Activated naive CD8-positive, alpha-beta T cell treated with anti-CD3 and anti-CD28 coated beads for 36 hours (primary cell): ENCODE results near the gene GINS1. TPM values are rescaled to one million over a fixed set of nuclear protein-coding genes. Genes with fewer than 3 reads are reported as not detected.

Source experiments
- DNase-seq: peaks from one replicate; pipeline ENCODE4 v3.0.0; 2021
- H3K27ac Mint-ChIP-seq: one replicate; pipeline ENCODE4 v1.8.0; 2022; ENCODE audit warnings: mild to moderate bottlenecking, moderate library complexity, mixed read lengths
- H3K27me3 Mint-ChIP-seq: one replicate; pipeline ENCODE4 v1.8.0; 2022; ENCODE audit warnings: mild to moderate bottlenecking, mixed read lengths
- H3K36me3 Mint-ChIP-seq: one replicate; pipeline ENCODE4 v1.8.0; 2021; ENCODE audit warnings: mild to moderate bottlenecking, mixed read lengths
- H3K4me1 Mint-ChIP-seq: one replicate; pipeline ENCODE4 v1.8.0; 2021; ENCODE audit warnings: mixed read lengths
- H3K4me3 Mint-ChIP-seq: one replicate; pipeline ENCODE4 v1.8.0; 2022; ENCODE audit warnings: mild to moderate bottlenecking, moderate library complexity, mixed read lengths
- H3K9me3 Mint-ChIP-seq: one replicate; pipeline ENCODE4 v1.8.0; 2022; ENCODE audit warnings: mixed read lengths
- total RNA-seq, 2 experiments: library from RNA; stranded (reverse); gene quantifications; one replicate each; pipeline ENCODE4 v1.2.3, GENCODE V29; 2021

The GINS1 gene
- total RNA-seq, 2 experiments from 2014 or later: 33.9 to 34.1 TPM

GRCh38 chr20:25457886-25458680, 50.6 kb downstream of the GINS1 start:
- H3K9me3 Mint-ChIP-seq: no peaks in the 10 kb centered on the region

GRCh38 chr20:25459111-25459830, 51.8 kb downstream of the GINS1 start:
- no peak overlapping the region for H3K27ac Mint-ChIP-seq

More at GRCh38 chr20:25457886-25458680, 50.6 kb downstream of the GINS1 start:
- no peaks in the 10 kb centered on the region for H3K4me1 Mint-ChIP-seq
- no peaks in the 10 kb centered on the region for H3K27me3 Mint-ChIP-seq
- H3K4me3 Mint-ChIP-seq: no peak overlapping the region
- H3K27ac Mint-ChIP-seq: no peak overlapping the region
- DNase-seq: no peak
- peaks cover 3% of the 10 kb centered on the region for H3K36me3 Mint-ChIP-seq

GRCh38 chr20:25459916-25460535, 52.6 kb downstream of the GINS1 start:
- Mint-ChIP-seq H3K4me1 (no peaks in the 10 kb centered on the region), H3K27ac (no peak overlapping the region), H3K27me3 (no peaks in the 10 kb centered on the region), H3K9me3 (no peaks in the 10 kb centered on the region), H3K36me3 (peaks cover 2% of the 10 kb centered on the region), H3K4me3 (no peak overlapping the region)
- no peak for DNase-seq

More at GRCh38 chr20:25459111-25459830, 51.8 kb downstream of the GINS1 start:
- H3K9me3 Mint-ChIP-seq: no peaks in the 10 kb centered on the region
- H3K4me3 Mint-ChIP-seq: no peak overlapping the region
- H3K36me3 Mint-ChIP-seq: peaks cover 2% of the 10 kb centered on the region
- H3K4me1 Mint-ChIP-seq: no peaks in the 10 kb centered on the region
- no peak for DNase-seq
- no peaks in the 10 kb centered on the region for H3K27me3 Mint-ChIP-seq

- Mint-ChIP-seq H3K4me1 (no peaks in the 10 kb centered on the region), H3K36me3 (no peaks in the 10 kb centered on the region), H3K4me3 (no peak overlapping the region), H3K27me3 (no peaks in the 10 kb centered on the region), H3K27ac (no peak overlapping the region), H3K9me3 (no peaks in the 10 kb centered on the region)
- DNase-seq: no peak
Observed at GRCh38 chr20:25460566-25461280, 53.2 kb downstream of the GINS1 start.

- H3K27ac Mint-ChIP-seq: no peak overlapping the region
- no peaks in the 10 kb centered on the region for H3K4me1 Mint-ChIP-seq
- H3K9me3 Mint-ChIP-seq: no peaks in the 10 kb centered on the region
- H3K4me3 Mint-ChIP-seq: no peak overlapping the region
- DNase-seq: no peak
- H3K36me3 Mint-ChIP-seq: no peaks in the 10 kb centered on the region
- no peaks in the 10 kb centered on the region for H3K27me3 Mint-ChIP-seq
Observed at GRCh38 chr20:25461281-25461650, 53.8 kb downstream of the GINS1 start.

GRCh38 chr20:25461786-25462545, 54.5 kb downstream of the GINS1 start:
- Mint-ChIP-seq H3K27me3 (no peaks in the 10 kb centered on the region), H3K27ac (no peak overlapping the region), H3K36me3 (no peaks in the 10 kb centered on the region), H3K4me1 (no peaks in the 10 kb centered on the region), H3K9me3 (no peaks in the 10 kb centered on the region), H3K4me3 (no peak overlapping the region)
- no peak for DNase-seq

- no peak for DNase-seq
- H3K4me3 Mint-ChIP-seq: no peak overlapping the region
- no peaks in the 10 kb centered on the region for H3K36me3 Mint-ChIP-seq
- H3K9me3 Mint-ChIP-seq: no peaks in the 10 kb centered on the region
- no peaks in the 10 kb centered on the region for H3K4me1 Mint-ChIP-seq
- no peaks in the 10 kb centered on the region for H3K27me3 Mint-ChIP-seq
- H3K27ac Mint-ChIP-seq: no peak overlapping the region
Observed at GRCh38 chr20:25464501-25465242, 57.2 kb downstream of the GINS1 start.

GRCh38 chr20:25465243-25466135, 58.0 kb downstream of the GINS1 start:
- H3K9me3 Mint-ChIP-seq: no peaks in the 10 kb centered on the region
- DNase-seq: no peak
- no peak overlapping the region for H3K4me3 Mint-ChIP-seq
- peaks cover 4% of the 10 kb centered on the region for H3K4me1 Mint-ChIP-seq
- no peak overlapping the region for H3K27ac Mint-ChIP-seq
- H3K36me3 Mint-ChIP-seq: no peaks in the 10 kb centered on the region
- H3K27me3 Mint-ChIP-seq: no peaks in the 10 kb centered on the region

- Mint-ChIP-seq H3K4me1 (peaks cover 4% of the 10 kb centered on the region), H3K36me3 (no peaks in the 10 kb centered on the region), H3K9me3 (no peaks in the 10 kb centered on the region), H3K27ac (no peak overlapping the region), H3K4me3 (no peak overlapping the region), H3K27me3 (no peaks in the 10 kb centered on the region)
- DNase-seq: no peak
Observed at GRCh38 chr20:25466846-25467245, 59.4 kb downstream of the GINS1 start.

GRCh38 chr20:25467441-25467840, 60.0 kb downstream of the GINS1 start:
- Mint-ChIP-seq H3K27me3 (no peaks in the 10 kb centered on the region), H3K4me3 (no peak overlapping the region), H3K36me3 (no peaks in the 10 kb centered on the region), H3K27ac (no peak overlapping the region), H3K9me3 (no peaks in the 10 kb centered on the region), H3K4me1 (peaks cover 4% of the 10 kb centered on the region)
- DNase-seq: no peak

- no peak for DNase-seq
- no peak overlapping the region for H3K27ac Mint-ChIP-seq
- H3K36me3 Mint-ChIP-seq: no peaks in the 10 kb centered on the region
- no peaks in the 10 kb centered on the region for H3K27me3 Mint-ChIP-seq
- H3K9me3 Mint-ChIP-seq: no peaks in the 10 kb centered on the region
- peaks cover 4% of the 10 kb centered on the region for H3K4me1 Mint-ChIP-seq
- no peak overlapping the region for H3K4me3 Mint-ChIP-seq
Observed at GRCh38 chr20:25468126-25469075, 60.9 kb downstream of the GINS1 start.

GRCh38 chr20:25469558-25469957, 62.1 kb downstream of the GINS1 start:
- Mint-ChIP-seq H3K36me3 (no peaks in the 10 kb centered on the region), H3K4me1 (peaks cover 4% of the 10 kb centered on the region), H3K9me3 (no peaks in the 10 kb centered on the region), H3K27ac (no peak overlapping the region), H3K27me3 (no peaks in the 10 kb centered on the region), H3K4me3 (no peak overlapping the region)
- DNase-seq: no peak
